Loucy (cell line): ENCODE data around the gene OR7G2.

Source experiments
- H2AFZ ChIP-seq: fragments of 200-600 bp; sonication (generic); 2 replicates; pipeline ENCODE4 v1.6.0; 2016; ENCODE audit warnings: antibody characterized with exemption, mild to moderate bottlenecking, low read length, moderate library complexity
- H3F3A ChIP-seq: fragments of 200-600 bp; 2 replicates; pipeline ENCODE4 v1.6.0; 2016; ENCODE audit warnings: antibody characterized with exemption, low read depth, mild to moderate bottlenecking
- H3K27me3 ChIP-seq: fragments of 200-600 bp; sonication (generic); 2 replicates; pipeline ENCODE4 v1.6.1; 2014; ENCODE audit warnings: low read length, mild to moderate bottlenecking; ENCODE audit not compliant: insufficient read depth, poor library complexity, severe bottlenecking
- H3K36me3 ChIP-seq: fragments of 200-600 bp; sonication (generic); 2 replicates; pipeline ENCODE4 v1.6.1; 2016; ENCODE audit warnings: low read length; ENCODE audit not compliant: insufficient read depth
- H3K4me1 ChIP-seq: fragments of 200-600 bp; sonication (generic); 2 replicates; pipeline ENCODE4 v1.5.1; 2014; ENCODE audit warnings: low read length, mild to moderate bottlenecking; ENCODE audit not compliant: insufficient read depth, poor library complexity, severe bottlenecking
- H3K4me2 ChIP-seq: fragments of 200-600 bp; sonication (generic); 2 replicates; pipeline ENCODE4 v1.6.0; 2014; ENCODE audit warnings: antibody characterized with exemption, low read length, low read depth, mild to moderate bottlenecking; ENCODE audit not compliant: poor library complexity, severe bottlenecking
- H3K4me3 ChIP-seq: fragments of 200-600 bp; sonication (generic); 2 replicates; pipeline ENCODE4 v1.5.1; 2014; ENCODE audit warnings: low read length, mild to moderate bottlenecking, mixed read lengths; ENCODE audit not compliant: poor library complexity, severe bottlenecking
- H3K79me2 ChIP-seq: fragments of 200-600 bp; sonication (generic); 2 replicates; pipeline ENCODE4 v1.6.1; 2014; ENCODE audit warnings: low read length; ENCODE audit not compliant: insufficient read depth
- H3K9ac ChIP-seq: fragments of 200-600 bp; sonication (generic); 2 replicates; pipeline ENCODE4 v1.6.0; 2014; ENCODE audit warnings: mild to moderate bottlenecking, low read depth, low read length, moderate library complexity; ENCODE audit not compliant: poor library complexity, severe bottlenecking
- H3K9me2 ChIP-seq: fragments of 200-600 bp; sonication (generic); replicated peaks from 2 replicates; pipeline ENCODE4 v1.6.1; 2016; ENCODE audit warnings: low read depth, low read length, mixed read lengths
- H3K9me3 ChIP-seq: fragments of 200-600 bp; sonication (generic); 2 replicates; pipeline ENCODE4 v1.6.1; 2014; ENCODE audit warnings: mild to moderate bottlenecking, antibody characterized with exemption, low read length, low read depth; ENCODE audit not compliant: insufficient read depth
- H4K20me1 ChIP-seq: fragments of 200-600 bp; sonication (generic); 2 replicates; pipeline ENCODE4 v1.6.0; 2014; ENCODE audit warnings: antibody characterized with exemption, low read length, mild to moderate bottlenecking; ENCODE audit not compliant: insufficient read depth, poor library complexity, severe bottlenecking
- EZH2phosphoT487 ChIP-seq: fragments of 200-600 bp; IDR thresholded peaks from 2 replicates; pipeline ENCODE4 v1.6.1; 2018; ENCODE audit warnings: antibody characterized with exemption, mild to moderate bottlenecking, moderate library complexity, borderline replicate concordance
- TF ChIP-seq, protein P1 (sequence below): fragments of 200-600 bp; sonication (generic); conservative IDR thresholded peaks from 2 replicates; pipeline ENCODE4 v1.5.1; 2014; ENCODE audit warnings: mild to moderate bottlenecking, antibody characterized with exemption, low read length

Gene OR7G2

DNA sequence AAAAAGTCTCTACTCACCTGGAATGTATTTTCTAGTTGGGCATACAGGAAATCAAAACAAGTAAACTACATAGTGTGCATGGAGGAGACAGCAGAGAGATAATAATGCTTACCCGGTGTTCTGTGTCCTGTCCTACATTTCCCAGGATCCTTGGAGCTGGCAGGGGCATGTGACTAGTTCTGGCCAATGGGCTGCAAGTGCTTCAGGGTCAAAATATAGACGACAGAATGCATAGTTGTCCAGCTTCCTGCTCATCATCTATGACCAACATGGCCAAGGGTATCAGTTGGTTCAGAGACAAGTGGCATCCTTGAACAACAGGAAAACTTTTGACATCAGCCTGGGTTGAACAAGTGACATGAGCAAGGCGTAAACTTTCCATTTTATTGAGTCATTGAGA is 41.4 kb upstream of the OR7G2 start:
- Histone ChIP-seq H3K4me2 (no peak overlapping the region), H3K4me3 (no peak overlapping the region), H3K27me3 (no peaks in the 10 kb centered on the region), H3K9me3 (peaks cover 15% of the 10 kb centered on the region; the same call in 1 of the 2 replicates), H3K79me2 (peaks cover 99% of the 10 kb centered on the region), H3K4me1 (no peaks in the 10 kb centered on the region), H4K20me1 (peaks cover 21% of the 10 kb centered on the region), H3K36me3 (peaks cover 27% of the 10 kb centered on the region; the same call in 1 of the 2 replicates), H2AFZ (no peak overlapping the region), H3K9me2 (no peaks in the 10 kb centered on the region), H3K9ac (no peak overlapping the region), H3F3A (no peaks in the 10 kb centered on the region)
- no peak for TF ChIP-seq EZH2phosphoT487
- TF ChIP-seq, protein P1, sequence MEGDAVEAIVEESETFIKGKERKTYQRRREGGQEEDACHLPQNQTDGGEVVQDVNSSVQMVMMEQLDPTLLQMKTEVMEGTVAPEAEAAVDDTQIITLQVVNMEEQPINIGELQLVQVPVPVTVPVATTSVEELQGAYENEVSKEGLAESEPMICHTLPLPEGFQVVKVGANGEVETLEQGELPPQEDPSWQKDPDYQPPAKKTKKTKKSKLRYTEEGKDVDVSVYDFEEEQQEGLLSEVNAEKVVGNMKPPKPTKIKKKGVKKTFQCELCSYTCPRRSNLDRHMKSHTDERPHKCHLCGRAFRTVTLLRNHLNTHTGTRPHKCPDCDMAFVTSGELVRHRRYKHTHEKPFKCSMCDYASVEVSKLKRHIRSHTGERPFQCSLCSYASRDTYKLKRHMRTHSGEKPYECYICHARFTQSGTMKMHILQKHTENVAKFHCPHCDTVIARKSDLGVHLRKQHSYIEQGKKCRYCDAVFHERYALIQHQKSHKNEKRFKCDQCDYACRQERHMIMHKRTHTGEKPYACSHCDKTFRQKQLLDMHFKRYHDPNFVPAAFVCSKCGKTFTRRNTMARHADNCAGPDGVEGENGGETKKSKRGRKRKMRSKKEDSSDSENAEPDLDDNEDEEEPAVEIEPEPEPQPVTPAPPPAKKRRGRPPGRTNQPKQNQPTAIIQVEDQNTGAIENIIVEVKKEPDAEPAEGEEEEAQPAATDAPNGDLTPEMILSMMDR: no peak

DNA sequence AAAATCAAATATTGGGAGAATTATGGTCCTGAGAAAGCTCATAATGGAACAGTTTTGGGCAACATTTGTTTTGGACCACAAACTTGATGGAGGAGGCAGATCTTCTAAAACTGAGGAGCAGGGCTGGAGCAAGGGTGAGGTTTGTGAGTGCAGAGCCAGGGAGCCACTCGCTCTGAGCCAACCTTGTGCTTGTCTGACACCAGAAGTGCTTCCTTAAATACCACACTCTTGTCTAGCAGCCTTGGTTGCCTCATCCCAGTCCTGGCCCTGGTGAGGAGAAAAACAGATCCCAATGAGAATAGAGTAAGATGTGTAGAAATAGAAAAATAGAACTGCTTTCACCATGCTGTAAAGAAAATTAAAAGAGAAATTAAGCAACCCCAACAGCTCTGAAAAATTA is 39.6 kb upstream of the OR7G2 start:
- peaks cover 13% of the 10 kb centered on the region; the same call in 1 of the 2 replicates for H3K36me3 ChIP-seq
- H3K4me2 ChIP-seq: no peak overlapping the region
- TF ChIP-seq EZH2phosphoT487: no peak
- TF ChIP-seq, protein P1: no peak
- peaks cover 12% of the 10 kb centered on the region; the same call in 1 of the 2 replicates for H3K9me3 ChIP-seq
- no peak overlapping the region for H2AFZ ChIP-seq
- H3K79me2 ChIP-seq: peaks cover 99% of the 10 kb centered on the region
- H3K4me3 ChIP-seq: no peak overlapping the region
- H4K20me1 ChIP-seq: peaks cover 32% of the 10 kb centered on the region
- H3K9me2 ChIP-seq: no peaks in the 10 kb centered on the region
- peaks cover 11% of the 10 kb centered on the region for H3K4me1 ChIP-seq
- H3K27me3 ChIP-seq: no peaks in the 10 kb centered on the region
- H3K9ac ChIP-seq: no peak overlapping the region
- H3F3A ChIP-seq: no peaks in the 10 kb centered on the region

DNA sequence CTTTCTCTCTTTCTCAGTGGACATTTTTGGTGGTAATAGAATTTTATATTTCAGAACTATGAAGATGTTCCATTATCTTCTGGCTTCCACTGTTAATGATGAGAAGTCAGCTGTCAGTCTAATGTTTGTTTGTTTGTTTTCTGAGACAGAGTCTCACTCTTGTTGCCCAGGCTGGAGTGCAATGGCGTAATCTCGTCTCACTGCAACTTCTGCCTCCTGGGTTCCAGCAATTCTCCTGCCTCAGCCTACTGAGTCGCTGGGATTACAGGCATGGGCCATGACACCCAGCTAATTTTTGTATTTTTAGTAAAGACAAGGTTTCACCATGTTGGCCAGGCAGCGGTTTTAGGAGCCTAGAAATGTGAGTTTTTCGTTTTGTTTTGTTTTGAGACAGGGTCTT is 37.6 kb upstream of the OR7G2 start:
- Histone ChIP-seq H3K4me2 (no peak overlapping the region), H3K9me3 (peaks cover 12% of the 10 kb centered on the region; the same call in 1 of the 2 replicates), H3K4me3 (no peak overlapping the region), H2AFZ (no peak overlapping the region), H3K9ac (no peak overlapping the region), H3K9me2 (no peaks in the 10 kb centered on the region), H3F3A (no peaks in the 10 kb centered on the region), H4K20me1 (peaks cover 37% of the 10 kb centered on the region), H3K27me3 (no peaks in the 10 kb centered on the region), H3K79me2 (peaks cover 96% of the 10 kb centered on the region), H3K36me3 (peaks cover 13% of the 10 kb centered on the region; the same call in 1 of the 2 replicates), H3K4me1 (peaks cover 22% of the 10 kb centered on the region)
- TF ChIP-seq, protein P1: no peak
- no peak for TF ChIP-seq EZH2phosphoT487
